ENCODE measurements around the gene ATXN3L.

ATXN3L gene

DNA sequence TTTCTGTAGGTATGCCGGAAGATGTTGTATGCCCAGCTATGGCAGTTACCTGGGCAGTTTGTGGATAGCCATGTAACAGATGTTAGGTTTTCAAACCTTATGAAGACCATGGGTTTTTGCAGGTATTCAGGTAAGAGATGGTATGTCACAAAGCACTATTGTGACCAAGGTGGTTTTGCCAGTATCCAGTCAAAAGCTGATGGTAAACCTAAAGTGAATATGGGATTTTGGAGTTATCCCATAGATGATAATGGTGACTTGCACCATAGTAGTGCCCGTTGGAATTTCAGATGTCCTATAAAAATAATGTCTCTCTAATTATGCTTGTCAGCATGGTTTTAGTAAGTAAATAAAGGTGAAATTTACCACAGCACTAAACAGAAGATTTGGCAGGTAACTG is at the start of gene ATXN3L:
TSS of gene ATXN3L (minus strand) at position 101 of the 400 bp plus-strand sequence. CDS start 119 bp downstream, outside the sequence.
- DNase-seq (ENCODE audit: low spot score): no peak

DNA sequence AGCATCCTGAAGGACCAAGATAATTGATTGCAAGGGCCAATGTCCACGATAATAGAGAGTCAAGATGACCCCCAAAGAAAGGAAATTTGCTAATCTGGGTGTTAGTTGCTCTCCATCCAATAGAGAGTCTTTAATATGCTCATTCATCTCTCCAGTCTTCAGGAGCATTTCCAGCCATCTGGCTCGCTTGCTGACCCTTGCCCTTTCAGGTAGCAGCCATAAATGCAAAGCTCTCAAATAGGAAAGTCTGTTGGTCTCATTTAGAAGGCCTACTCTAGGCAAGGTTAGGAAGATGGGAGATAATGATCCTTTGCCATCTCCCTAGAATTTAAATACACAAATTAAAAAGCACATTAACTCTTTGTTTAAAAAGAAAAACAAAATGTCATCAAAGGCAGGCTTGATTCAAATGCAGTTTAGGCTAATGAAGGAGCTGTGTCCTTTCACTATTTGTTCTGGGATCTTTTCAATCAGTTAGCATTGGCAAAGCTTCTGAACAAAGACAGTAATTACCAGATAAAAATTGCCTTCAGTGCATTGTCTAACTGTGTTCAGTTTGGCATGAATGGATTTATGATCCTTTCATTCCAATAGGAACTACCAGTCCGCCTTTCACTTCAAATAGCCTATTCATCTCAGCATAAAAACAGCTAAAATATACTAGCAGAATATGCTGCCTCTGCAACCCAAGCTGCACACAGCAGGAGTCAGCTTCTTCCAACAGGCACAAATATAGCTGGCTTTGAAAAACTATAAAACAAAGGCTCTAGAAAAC is 49.6 kb upstream of the ATXN3L start:
- no peak for DNase-seq (ENCODE audit: low spot score)

DNA sequence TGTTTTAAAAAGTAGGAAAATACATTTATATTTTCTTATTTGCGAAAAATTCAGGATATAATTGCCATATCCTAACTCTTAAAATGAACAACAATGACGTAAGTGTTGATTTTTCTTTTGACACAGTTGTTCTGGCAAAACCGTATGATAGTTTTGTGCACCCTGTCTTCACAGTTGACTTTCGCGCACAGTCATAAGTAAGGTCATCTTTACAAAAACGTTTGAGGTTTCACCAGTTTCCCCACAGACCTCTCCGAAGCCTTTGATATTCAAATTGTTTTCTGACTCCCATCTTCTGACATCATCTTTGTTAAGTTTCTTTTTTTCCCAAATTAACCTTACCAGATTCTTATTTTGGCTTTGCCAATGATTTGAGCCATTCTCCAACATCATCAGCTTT is 48.1 kb upstream of the ATXN3L start:
- DNase-seq (ENCODE audit: low spot score): no peak

DNA sequence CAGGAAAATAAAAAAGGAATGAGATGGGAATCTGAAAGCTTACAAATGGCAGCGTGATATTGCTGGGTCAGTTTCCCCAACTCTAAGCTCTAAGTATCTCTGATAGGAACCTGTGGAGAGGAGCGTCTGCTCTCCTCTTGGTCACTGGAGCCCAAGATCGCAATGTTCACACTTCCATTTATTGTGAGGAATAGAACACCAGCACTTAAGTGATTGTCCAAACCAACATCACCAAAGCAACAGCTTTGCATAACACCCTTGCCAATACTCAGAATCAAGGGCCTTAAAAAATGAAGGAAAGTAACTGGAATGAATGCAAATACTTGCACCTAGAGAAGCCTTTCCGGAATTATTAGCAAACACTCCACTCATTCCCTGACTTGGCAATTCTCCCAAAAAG is 46.8 kb upstream of the ATXN3L start:
- no peak for DNase-seq (ENCODE audit: low spot score)

DNA sequence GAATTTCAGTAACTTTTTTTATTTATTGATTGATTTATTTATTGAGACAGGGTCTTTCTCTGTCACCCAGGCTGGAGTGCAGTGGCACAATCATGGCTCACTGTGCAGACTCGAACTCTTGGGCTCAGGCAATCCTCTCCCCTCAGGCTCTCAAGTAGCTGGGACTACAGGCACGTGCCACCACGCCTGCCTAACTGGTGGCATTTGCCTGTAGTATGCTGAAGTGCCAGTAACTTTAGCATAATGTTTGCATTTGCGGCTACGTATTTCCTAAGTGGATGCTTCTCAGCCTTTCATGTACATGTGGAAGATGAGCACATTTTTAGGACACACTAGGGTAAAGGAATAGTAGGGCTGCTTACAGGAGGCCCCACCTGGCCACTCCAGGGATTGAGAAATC is 45.3 kb upstream of the ATXN3L start:
- no peak for DNase-seq (ENCODE audit: low spot score)

DNA sequence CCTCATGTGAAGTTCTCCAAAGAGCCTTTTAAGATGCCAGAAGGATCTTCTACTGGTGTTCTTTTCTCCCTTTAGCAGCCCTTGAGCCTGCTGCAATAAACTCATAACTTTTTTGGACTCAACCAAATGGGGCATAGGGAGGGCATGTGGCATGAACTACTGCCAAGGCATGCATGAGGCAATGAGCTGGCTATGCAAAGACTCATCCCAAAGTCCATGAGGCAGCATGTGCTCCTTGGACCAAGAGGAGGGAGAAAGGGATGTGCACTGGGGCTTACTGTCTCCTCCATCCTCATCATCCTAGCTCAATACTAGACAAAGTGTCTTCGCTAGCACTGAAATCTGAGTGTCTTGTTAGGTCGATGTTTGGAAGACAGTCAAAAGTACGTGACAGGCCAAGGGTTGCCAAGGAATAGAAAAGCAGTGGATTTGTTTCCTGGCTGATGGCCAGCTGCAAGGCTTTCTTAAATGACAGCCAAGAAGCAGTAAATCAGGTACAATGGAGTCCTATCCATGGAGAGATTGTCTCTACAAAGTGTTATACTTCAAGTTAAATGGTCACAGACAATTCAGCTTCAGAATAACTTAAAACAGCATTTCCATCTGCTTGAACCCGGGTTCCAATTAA is 44.5 kb upstream of the ATXN3L start:
- DNase-seq (ENCODE audit: low spot score): no peak

DNA sequence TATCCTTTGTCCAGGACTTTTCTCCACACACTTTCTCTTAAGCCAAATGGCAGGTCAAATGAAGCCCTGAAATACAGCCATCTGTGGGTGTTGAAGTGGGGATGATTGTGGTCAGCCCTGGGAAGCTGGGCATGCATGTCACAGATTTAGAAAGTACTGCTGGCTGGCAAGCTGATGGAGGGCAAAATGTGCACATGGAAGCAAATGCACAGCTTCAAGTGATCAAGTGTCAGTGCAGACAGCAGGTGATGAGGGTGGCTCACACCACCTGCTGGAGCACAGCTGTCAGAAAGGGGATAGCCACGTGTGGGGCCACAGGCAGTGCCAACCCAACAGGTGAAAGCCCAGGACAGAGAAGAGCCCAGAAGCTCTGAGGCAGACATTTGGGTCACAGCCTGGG is 40.3 kb upstream of the ATXN3L start:
- no peak for DNase-seq (ENCODE audit: low spot score)

DNA sequence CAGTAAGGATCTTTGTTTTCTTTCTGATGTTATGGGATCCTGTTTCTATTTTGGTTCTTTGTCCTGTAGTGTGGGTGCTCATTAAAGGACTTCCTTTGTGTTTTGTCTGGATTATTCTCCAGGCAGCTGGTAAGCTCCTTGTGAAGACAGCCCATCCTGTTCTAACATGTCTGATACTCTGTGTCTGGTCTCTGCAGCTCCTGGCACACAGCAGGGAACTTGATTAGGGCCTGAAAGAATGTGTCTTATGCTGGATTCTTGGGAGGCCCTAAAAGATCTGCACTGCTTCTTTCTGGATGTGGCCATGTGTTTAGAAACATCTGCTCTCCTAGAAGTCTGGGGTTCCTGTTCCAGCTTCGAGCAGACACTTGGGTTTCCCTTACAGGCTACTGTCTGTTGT is 38.1 kb upstream of the ATXN3L start:
- DNase-seq (ENCODE audit: low spot score): no peak

DNA sequence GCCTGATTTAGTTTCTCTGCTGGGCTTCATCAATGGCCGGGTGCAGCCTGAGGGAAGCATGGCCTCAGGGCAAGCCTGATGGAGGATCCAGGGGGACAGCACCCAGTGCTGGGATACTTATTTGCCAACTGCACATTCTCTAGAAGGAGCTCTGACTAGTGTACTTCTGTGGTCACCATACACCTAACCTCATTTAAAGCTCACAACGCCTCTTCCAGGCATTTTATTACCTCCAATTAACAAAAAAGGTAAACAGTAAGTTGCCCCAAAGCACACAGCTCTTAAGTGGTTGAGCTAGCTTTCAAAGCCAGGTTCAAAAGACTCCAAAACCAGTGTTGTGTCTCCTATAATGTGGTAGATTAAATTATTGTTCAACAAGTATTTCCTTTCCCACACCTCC is 26.8 kb upstream of the ATXN3L start:
- no peak for DNase-seq (ENCODE audit: low spot score)

DNA sequence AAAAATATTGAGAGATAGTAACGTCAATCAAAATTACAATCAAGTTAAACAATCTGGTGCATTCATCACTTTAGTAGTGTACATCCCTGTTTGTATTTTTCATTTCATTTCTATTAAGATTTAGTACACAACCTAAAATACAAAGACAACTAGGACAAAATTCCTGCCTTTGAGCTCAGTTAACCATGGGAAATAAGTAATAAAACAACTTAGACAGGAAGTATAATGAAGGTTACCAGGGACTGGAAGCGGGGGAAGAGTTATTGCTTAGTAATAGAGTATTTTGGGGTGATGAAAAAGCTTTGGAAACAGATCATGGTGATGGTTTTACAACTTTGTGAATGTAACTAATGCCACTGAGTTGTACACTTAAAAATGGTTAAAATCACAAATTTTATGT is 25.6 kb upstream of the ATXN3L start:
- DNase-seq (ENCODE audit: low spot score): no peak

DNA sequence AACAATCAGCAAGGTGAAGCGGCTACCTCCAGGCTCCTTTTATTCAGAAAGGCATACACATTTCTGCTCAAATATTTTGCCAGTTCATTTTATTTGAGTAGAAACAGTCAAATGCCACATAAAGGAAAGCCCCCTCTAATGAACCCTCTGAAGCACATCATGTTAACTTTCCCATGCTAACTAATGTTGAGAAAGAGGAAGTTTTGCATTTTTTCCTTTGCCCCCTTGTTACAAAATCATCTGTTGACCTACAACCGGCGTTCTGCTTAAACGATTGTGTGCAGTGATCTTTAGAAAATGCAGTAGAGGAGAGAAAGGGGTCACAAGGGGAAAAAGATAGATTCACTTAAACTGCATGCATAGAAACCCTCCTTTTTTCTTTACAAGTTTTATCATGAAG is 25.2 kb upstream of the ATXN3L start:
- DNase-seq (ENCODE audit: low spot score): no peak

DNA sequence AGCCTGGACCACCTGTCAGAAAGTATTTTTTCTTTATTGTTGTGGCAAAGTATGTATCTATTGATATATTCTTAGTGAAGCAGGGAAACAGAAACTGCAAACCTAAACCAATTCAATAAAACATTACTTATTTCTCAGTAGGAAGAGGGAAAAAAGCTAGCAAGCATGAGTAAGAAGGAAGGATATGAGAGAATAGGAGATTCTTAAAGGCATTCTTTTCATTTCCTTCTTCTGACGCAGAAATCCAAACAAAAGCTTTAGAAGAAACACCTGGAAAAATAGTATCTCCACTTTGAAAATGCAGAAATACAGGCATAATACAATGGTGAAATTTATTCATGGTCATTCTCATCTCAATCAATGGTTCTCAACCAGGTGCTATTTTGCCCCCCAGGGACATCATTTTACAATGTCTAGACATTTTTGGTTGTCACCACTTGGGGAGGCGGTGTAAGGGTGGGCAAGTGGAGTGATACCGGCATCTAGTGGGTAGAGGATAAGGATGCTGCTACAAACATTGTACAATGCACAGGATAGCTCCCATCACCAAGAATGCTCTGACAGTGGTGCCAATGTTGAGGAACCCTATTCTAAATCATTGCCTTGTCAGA is 21.7 kb upstream of the ATXN3L start:
- no peak for DNase-seq (ENCODE audit: low spot score)

DNA sequence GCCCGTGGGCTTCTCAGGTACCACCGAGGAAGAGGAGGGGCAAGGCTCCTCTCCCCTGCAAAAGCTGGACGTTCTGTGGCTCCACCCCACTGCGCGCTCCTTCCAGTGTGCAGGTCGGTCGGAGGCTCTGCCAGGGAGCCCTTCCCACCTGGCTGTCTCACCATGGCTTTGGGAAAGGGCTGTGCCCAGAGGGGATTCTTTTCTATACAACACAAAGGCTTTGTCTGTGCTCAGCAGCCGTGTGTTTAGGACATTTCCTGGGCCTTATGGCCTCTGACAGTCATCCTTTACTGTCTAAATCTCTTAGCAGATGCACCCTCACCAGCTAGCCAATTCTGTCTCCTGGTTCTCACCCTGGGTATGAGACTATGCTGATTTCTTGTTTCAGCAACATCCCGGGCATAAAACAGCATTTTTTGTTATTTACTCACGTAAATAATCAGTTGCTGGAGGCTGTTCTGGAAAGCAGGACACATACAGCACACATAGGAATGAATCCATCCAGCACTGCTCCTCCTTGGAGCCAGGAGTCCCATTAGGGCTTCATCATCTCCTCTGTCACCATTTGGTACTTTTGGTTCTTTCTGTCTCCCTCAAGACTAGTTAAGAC is 20.4 kb upstream of the ATXN3L start:
- DNase-seq (ENCODE audit: low spot score): no peak

DNA sequence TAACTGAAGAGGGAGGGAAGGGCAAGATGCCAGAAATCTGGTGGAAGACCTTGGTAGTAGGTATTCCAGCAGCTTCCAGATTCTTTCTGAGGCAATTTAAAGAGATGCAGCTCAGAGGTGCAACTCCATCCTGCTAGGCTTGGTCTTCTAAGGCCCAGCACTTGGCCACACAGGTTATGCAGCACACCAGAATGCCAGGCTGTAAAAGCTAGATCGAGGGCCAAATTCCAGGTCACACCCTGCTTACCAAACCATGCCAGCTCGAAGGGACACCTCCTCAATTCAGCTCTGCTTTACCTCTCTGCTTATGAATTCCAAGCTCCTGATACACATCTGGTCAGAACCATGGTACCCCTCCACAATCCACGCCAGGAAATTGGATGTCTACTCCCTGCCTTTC is 19.8 kb upstream of the ATXN3L start:
- no peak for DNase-seq (ENCODE audit: low spot score)

DNA sequence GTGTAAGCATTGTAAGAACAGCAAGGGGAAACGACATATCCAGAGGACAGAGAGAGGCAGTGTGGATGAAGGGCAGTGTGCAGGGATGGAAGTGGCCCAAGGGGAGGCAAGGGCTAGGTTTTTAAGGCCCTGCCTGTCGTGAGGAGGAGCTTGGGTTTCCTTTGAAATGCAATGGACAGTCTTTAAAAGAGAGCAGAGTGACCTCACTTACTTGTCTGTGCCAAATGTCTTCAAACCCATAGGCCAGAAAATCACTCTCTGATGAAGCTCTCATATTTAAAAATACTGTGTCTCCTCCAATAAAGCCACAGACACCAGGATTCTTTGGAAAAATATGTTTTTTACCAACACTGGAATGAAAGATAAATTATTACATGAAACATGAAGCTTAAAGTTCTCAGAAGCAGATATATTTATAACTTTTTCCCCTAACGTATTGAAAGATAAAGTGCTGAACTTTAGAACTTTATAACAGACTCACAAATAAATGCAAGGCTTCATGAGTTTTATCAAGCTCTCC is 19.2 kb upstream of the ATXN3L start:
- no peak for DNase-seq (ENCODE audit: low spot score)

DNA sequence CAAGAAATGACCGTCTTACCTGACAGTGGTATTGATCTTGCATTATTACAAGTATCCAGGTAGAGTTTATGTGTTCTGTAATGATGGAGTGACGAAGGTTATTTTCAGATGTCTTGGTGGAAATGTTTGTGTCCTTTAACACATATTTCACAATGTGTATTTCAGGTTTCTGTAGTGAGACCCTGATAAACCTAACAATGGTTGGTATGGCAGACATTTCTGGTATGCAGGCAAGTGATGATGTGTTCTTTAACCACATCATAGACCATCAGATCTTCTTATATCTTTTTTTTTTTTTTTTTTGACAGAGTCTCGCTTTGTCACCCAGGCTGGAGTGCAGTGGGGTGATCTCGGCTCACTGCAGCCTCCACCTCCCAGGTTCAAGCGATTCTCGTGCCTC is 14.6 kb upstream of the ATXN3L start:
- DNase-seq (ENCODE audit: low spot score): no peak

DNA sequence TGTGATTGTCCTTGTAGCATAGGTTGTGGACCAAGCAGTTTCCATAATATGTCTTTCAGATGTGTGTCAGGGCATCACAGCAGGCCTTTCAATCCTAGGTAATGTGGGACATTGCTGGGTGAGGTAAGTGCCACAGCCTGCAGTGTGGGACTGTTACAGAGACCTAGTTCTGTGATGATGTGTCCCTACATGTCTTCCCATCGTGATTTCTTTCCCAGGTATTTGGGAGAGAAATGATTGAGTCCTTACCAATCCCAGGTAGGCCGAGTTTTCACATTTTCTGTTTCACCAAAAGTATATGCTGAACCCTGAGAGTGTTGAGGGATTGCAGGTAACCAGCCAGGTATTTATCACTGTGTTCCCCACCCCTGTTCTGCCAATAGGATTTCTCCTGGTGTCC is 10.6 kb upstream of the ATXN3L start:
- DNase-seq (ENCODE audit: low spot score): no peak

DNA sequence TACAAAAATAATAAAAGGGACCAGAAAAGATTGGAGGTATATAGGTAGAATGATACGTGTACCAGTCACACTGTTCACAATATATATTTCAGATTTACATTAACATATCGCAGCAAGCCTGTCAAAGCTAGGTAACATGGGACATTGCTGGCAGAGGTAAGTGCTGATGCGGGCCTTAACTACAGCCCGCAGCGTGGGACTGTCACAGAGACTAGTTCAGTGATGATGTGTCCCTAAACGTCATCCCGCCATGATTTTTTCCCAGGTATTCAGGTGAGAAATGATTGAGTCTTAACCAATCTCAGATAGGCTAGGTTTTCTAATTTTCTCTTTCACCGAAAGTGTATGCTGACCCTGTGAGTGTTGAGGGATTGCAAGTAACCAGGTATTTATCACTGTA is 7.8 kb upstream of the ATXN3L start:
- no peak for DNase-seq (ENCODE audit: low spot score)

DNA sequence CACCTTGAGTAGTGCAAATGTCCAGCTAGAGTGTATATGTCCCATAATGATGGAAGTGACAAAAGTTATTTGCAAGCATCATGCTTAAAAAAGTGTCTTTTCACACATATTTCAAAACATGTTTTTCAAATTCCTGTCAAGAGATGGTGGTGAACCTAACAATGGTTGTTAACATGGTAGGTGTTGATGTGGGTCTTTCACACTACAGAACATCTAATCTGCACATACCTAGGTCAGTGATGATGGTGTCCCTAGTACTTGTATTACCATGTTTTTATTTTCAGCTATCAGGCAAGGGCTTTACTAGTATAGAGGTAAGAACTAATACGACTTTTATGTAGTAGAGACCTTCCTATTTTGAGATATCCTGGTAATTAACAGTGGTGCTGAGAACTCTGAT is 3.4 kb upstream of the ATXN3L start:
- no peak for DNase-seq (ENCODE audit: low spot score)

DNA sequence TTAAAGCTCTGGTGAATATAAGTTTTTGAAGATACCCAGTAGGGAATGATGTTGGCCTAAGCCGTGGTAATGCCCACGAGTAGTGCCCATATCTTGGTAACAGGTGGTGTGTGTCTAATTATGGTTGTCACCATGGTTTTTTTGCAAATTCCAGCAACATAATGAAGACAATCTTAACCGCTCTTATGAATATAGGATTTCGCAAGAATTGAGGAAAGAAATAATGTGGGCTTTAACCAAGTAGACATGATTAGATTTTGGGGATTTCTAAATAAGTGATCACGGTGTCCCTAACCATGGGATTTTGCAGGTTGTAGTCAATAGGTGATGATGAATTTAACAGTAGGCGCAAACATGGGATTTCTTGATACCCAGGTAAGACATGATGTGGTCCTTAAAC is 2.5 kb downstream of the ATXN3L start:
- DNase-seq (ENCODE audit: low spot score): no peak

DNA sequence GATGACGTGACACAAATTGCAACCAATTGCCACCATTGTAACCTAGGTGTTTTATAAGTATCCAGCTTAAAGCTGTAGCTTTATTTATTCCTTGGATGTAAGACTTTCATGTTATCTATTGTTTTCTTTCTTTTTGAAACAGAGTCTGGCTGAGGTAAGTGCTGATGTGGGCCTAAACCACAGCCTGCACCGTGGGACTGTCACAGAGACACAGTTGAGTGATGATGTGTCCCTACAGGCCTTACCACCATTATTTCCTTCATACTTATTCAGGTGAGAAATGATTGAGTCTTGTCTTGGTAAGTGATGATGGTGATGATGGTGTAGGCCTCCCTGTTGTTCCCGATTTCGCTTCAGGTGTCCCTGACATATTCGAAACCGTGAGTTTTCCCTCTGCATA is 8.3 kb downstream of the ATXN3L start:
- DNase-seq (ENCODE audit: low spot score): no peak

DNA sequence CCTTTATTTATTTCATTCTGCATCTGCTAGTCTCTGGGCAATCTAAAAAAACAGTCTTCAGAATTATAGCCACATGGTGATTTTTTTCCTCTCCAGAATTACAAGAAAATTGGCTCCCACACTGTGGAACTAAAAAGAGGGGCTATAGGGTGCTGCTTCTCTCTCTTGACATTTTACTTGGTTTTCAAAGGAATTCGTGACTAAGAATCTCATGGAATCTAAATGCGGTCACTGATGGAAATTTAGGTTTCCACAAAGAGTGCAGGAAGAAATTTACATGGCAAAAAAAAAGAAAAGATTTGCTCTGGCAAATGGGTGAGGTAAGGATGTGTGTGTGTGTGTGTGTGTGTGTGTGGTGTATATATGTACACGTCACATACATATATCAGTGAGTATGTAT is 10.2 kb downstream of the ATXN3L start:
- no peak for DNase-seq (ENCODE audit: low spot score)

DNA sequence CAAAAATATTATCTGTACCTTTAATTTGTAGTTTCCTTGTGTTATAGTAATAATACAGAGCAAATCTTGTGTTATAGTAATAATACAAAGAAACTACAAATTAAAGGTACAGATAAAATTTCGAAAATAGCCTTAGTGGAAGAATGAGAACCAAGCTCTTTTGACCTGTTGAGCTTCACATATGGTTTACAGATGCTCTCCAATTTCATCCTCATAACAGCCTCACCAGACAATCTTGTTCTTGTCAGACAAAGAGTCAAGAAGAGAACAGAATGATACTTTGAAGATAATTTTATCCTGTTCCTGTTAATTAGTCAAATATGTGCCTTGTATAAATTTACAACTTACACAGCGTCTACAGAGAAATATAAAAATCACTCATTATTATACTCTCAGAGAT is 12.8 kb downstream of the ATXN3L start:
- DNase-seq (ENCODE audit: low spot score): no peak

Measured in CD4-positive, alpha-beta T cell treated with Interleukin-15 for 4 hours (primary cell).